ENCODE measurements around the gene LRP1-AS.
"Not testable (repeated sequence)": the region's sequence is repeated elsewhere in the genome, so short reads cannot be mapped to it uniquely, and the experiment has no call there.

LRP1-AS gene

DNA sequence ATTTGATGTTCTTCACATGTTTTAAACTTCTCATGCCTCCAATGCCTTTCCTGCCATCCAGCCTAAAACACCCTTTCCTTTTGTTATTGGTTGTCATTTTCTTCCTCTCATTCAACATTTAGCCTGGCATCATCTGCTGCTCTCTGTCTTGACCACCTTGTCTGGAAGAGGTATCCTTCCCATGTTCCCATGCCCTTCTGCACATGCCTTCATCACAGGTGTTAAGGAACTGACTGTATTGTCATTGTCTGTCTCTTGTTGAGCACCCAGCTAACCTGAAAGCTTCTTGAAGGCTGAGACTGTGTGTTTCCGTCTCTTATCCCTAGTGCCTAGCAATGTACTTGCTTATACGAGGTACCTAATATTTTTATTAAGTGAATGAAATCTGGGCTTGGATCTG lies 23.6 kb downstream of the LRP1-AS start:
- TF ChIP-seq RARB (CRISPR knock-in tag; IDR thresholded peaks at IDR 0.05) (no peak), ZNF70 (CRISPR knock-in tag; IDR thresholded peaks at IDR 0.05) (no peak), ZNF8 (CRISPR knock-in tag; IDR thresholded peaks at IDR 0.05) (no peak), TOX (CRISPR knock-in tag; IDR thresholded peaks at IDR 0.05; ENCODE audit: borderline replicate concordance) (no peak), ARNTL (CRISPR knock-in tag; IDR thresholded peaks at IDR 0.05; ENCODE audit: borderline replicate concordance, low read depth) (no peak), SNAI2 (CRISPR knock-in tag; IDR thresholded peaks at IDR 0.05) (no peak), ISL1 (CRISPR knock-in tag; IDR thresholded peaks at IDR 0.05) (no peak), ZC3H10 (CRISPR knock-in tag; IDR thresholded peaks at IDR 0.05) (no peak), ZNF565 (CRISPR knock-in tag; conservative IDR thresholded peaks at IDR 0.05; ENCODE audit: low read depth) (no peak), OSR1 (CRISPR knock-in tag; IDR thresholded peaks at IDR 0.05) (no peak), TCF4 (CRISPR knock-in tag; IDR thresholded peaks at IDR 0.05; ENCODE audit: borderline replicate concordance) (no peak)
- TF ChIP-seq, protein P1, sequence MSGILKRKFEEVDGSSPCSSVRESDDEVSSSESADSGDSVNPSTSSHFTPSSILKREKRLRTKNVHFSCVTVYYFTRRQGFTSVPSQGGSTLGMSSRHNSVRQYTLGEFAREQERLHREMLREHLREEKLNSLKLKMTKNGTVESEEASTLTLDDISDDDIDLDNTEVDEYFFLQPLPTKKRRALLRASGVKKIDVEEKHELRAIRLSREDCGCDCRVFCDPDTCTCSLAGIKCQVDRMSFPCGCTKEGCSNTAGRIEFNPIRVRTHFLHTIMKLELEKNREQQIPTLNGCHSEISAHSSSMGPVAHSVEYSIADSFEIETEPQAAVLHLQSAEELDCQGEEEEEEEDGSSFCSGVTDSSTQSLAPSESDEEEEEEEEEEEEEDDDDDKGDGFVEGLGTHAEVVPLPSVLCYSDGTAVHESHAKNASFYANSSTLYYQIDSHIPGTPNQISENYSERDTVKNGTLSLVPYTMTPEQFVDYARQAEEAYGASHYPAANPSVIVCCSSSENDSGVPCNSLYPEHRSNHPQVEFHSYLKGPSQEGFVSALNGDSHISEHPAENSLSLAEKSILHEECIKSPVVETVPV (CRISPR knock-in tag; IDR thresholded peaks at IDR 0.05) = no peak
- TF ChIP-seq, protein P2, sequence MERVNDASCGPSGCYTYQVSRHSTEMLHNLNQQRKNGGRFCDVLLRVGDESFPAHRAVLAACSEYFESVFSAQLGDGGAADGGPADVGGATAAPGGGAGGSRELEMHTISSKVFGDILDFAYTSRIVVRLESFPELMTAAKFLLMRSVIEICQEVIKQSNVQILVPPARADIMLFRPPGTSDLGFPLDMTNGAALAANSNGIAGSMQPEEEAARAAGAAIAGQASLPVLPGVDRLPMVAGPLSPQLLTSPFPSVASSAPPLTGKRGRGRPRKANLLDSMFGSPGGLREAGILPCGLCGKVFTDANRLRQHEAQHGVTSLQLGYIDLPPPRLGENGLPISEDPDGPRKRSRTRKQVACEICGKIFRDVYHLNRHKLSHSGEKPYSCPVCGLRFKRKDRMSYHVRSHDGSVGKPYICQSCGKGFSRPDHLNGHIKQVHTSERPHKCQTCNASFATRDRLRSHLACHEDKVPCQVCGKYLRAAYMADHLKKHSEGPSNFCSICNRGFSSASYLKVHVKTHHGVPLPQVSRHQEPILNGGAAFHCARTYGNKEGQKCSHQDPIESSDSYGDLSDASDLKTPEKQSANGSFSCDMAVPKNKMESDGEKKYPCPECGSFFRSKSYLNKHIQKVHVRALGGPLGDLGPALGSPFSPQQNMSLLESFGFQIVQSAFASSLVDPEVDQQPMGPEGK (CRISPR knock-in tag; IDR thresholded peaks at IDR 0.05; ENCODE audit: borderline replicate concordance) = no peak
- no peak for ATAC-seq

DNA sequence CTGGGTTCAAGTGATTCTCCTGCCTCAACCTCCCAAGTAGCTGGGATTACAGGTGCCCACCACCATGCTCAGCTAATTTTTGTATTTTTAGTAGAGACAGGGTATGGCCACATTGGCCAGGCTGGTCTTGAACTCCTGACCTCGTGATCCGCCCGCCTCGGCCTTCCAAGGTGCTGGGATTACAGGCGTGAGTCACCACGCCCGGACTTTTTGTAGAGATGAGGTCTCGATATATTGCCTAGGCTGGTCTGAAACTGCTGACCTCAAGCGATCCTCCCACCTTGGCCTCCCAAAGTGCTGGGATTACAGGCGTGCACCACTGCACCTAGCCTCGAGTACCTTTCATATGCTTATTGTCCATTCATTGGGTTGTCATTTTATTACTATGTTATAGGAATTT lies 26.7 kb downstream of the LRP1-AS start:
- not testable (repeated sequence) for ATAC-seq

DNA sequence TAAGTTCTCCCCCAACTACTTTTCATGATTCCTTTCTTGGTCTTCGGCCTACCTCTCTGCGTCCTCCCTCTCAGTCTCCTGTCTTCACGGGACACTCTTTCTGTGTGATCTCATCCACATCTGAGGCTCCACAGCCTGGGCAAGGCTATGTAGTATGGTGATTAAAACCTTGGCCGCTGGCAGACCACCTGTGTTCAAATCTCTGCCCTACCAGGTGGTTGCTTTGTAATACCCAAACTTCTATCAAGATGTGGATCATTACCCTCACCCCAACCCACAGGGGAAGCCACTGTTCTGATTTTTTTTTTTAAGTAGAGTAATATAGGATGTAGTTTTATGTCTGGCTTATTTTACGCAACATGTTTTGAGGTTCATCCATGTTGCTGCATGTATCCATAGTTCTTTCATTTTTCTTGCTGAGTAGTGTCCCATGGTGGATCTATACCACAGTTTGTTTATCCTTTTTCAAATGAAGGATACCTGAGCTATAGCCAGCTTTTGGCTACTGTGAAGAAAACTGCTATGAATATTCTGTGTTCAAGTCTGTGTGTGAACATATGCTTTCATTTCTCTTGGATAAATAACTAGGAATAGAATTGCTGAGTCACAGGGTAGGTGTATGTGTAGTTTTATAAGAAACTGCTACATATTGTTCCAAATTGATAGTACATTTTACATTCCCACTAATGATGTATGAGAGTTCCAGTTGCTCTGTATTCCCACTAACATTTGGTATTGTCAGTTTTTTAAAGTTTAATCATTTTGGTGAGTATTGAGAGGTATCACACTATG lies 27.9 kb downstream of the LRP1-AS start:
- TF ChIP-seq, protein P3, sequence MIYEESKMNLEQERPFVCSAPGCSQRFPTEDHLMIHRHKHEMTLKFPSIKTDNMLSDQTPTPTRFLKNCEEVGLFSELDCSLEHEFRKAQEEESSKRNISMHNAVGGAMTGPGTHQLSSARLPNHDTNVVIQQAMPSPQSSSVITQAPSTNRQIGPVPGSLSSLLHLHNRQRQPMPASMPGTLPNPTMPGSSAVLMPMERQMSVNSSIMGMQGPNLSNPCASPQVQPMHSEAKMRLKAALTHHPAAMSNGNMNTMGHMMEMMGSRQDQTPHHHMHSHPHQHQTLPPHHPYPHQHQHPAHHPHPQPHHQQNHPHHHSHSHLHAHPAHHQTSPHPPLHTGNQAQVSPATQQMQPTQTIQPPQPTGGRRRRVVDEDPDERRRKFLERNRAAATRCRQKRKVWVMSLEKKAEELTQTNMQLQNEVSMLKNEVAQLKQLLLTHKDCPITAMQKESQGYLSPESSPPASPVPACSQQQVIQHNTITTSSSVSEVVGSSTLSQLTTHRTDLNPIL (CRISPR knock-in tag; IDR thresholded peaks at IDR 0.05; ENCODE audit: low read depth) = no peak
- TF ChIP-seq, protein P4, sequence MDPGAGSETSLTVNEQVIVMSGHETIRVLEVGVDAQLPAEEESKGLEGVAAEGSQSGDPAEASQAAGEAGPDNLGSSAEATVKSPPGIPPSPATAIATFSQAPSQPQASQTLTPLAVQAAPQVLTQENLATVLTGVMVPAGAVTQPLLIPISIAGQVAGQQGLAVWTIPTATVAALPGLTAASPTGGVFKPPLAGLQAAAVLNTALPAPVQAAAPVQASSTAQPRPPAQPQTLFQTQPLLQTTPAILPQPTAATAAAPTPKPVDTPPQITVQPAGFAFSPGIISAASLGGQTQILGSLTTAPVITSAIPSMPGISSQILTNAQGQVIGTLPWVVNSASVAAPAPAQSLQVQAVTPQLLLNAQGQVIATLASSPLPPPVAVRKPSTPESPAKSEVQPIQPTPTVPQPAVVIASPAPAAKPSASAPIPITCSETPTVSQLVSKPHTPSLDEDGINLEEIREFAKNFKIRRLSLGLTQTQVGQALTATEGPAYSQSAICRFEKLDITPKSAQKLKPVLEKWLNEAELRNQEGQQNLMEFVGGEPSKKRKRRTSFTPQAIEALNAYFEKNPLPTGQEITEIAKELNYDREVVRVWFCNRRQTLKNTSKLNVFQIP (CRISPR knock-in tag; IDR thresholded peaks at IDR 0.05; ENCODE audit: borderline replicate concordance, low read depth) = no peak
- TF ChIP-seq ZNF70 (CRISPR knock-in tag; IDR thresholded peaks at IDR 0.05) = no peak
- TF ChIP-seq SNAI2 (CRISPR knock-in tag; IDR thresholded peaks at IDR 0.05) = no peak
- no peak for TF ChIP-seq RARB (CRISPR knock-in tag; IDR thresholded peaks at IDR 0.05)
- TF ChIP-seq GLIS3 (CRISPR knock-in tag; IDR thresholded peaks at IDR 0.05) = no peak
- TF ChIP-seq PPARA (CRISPR knock-in tag; IDR thresholded peaks at IDR 0.05; ENCODE audit: borderline replicate concordance) = no peak
- no peak for TF ChIP-seq ZC3H10 (CRISPR knock-in tag; IDR thresholded peaks at IDR 0.05)
- no peak for ATAC-seq

DNA sequence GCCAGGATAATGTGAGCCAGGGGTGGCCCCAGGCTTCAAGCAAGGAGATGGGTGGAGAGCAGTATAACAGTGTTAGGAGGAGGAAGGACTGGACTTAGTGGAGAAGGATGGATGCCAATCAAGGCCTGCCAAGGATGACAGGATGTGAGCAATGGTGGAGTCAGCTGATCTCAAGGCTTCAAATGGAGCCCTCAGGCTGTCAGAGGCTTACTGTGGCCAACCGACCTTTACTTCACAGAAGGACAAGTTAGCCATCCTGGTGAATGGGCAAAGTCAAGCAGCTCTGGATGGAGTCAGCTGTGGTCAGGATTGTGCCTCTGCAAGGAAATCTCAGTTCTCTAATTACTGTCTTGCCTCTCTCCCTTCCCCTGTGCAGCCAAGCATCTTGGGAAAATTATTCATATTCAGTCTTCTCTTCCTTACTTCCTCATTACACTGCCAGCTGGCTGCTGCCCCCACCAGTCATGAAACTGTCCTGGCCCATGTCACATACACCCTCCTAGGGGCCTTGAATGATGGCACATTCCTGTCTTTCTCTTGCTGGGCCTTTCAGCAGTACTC lies 28.6 kb downstream of the LRP1-AS start:
- ATAC-seq = no peak
- TF ChIP-seq OSR1 (CRISPR knock-in tag; IDR thresholded peaks at IDR 0.05) = no peak
- no peak for TF ChIP-seq TOX (CRISPR knock-in tag; IDR thresholded peaks at IDR 0.05; ENCODE audit: borderline replicate concordance)
- no peak for TF ChIP-seq PPARA (CRISPR knock-in tag; IDR thresholded peaks at IDR 0.05; ENCODE audit: borderline replicate concordance)
- TF ChIP-seq ZC3H10 (CRISPR knock-in tag; IDR thresholded peaks at IDR 0.05) = no peak
- TF ChIP-seq ZFP30 (CRISPR knock-in tag; IDR thresholded peaks at IDR 0.05) = no peak
- TF ChIP-seq ARNTL (CRISPR knock-in tag; IDR thresholded peaks at IDR 0.05; ENCODE audit: borderline replicate concordance, low read depth) = no peak
- no peak for TF ChIP-seq ZNF8 (CRISPR knock-in tag; IDR thresholded peaks at IDR 0.05)
- TF ChIP-seq GLIS3 (CRISPR knock-in tag; IDR thresholded peaks at IDR 0.05) = no peak
- no peak for TF ChIP-seq BACH2 (CRISPR knock-in tag; IDR thresholded peaks at IDR 0.05; ENCODE audit: borderline replicate concordance)
- TF ChIP-seq, protein P5, sequence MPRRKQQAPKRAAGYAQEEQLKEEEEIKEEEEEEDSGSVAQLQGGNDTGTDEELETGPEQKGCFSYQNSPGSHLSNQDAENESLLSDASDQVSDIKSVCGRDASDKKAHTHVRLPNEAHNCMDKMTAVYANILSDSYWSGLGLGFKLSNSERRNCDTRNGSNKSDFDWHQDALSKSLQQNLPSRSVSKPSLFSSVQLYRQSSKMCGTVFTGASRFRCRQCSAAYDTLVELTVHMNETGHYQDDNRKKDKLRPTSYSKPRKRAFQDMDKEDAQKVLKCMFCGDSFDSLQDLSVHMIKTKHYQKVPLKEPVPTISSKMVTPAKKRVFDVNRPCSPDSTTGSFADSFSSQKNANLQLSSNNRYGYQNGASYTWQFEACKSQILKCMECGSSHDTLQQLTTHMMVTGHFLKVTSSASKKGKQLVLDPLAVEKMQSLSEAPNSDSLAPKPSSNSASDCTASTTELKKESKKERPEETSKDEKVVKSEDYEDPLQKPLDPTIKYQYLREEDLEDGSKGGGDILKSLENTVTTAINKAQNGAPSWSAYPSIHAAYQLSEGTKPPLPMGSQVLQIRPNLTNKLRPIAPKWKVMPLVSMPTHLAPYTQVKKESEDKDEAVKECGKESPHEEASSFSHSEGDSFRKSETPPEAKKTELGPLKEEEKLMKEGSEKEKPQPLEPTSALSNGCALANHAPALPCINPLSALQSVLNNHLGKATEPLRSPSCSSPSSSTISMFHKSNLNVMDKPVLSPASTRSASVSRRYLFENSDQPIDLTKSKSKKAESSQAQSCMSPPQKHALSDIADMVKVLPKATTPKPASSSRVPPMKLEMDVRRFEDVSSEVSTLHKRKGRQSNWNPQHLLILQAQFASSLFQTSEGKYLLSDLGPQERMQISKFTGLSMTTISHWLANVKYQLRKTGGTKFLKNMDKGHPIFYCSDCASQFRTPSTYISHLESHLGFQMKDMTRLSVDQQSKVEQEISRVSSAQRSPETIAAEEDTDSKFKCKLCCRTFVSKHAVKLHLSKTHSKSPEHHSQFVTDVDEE (CRISPR knock-in tag; IDR thresholded peaks at IDR 0.05) = no peak
- TF ChIP-seq ISL1 (CRISPR knock-in tag; IDR thresholded peaks at IDR 0.05) = no peak

Data from SK-N-SH treated with all-trans-retinoic acid at 6 μM for 48 hours (cell line).